SIG-M5 (cell line): ENCODE results near the gene MYRFL.

ENCODE experiments used
- DNase-seq: peaks from one replicate; lab custom pipeline; 2025; lab: John Stamatoyannopoulos, UW

The MYRFL gene

GRCh38 chr12:69932676-69933552, 107.9 kb downstream of the MYRFL start:
- DNase-seq = no peak

- DNase-seq = no peak
Observed at GRCh38 chr12:69934011-69934410, 109.0 kb downstream of the MYRFL start.

- no peak for DNase-seq
Observed at GRCh38 chr12:69935651-69936100, 110.6 kb downstream of the MYRFL start.

- no peak for DNase-seq
Observed at GRCh38 chr12:69936214-69936731, 111.2 kb downstream of the MYRFL start.

GRCh38 chr12:69936766-69937165, 111.7 kb downstream of the MYRFL start:
- no peak for DNase-seq

GRCh38 chr12:69947123-69947522, 122.1 kb downstream of the MYRFL start:
- no peak for DNase-seq

- DNase-seq = no peak
Observed at GRCh38 chr12:69947897-69948296, 122.9 kb downstream of the MYRFL start.

- no peak for DNase-seq
Observed at GRCh38 chr12:69948851-69949250, 123.8 kb downstream of the MYRFL start.

- no peak for DNase-seq
Observed at GRCh38 chr12:69949311-69950002, 124.4 kb downstream of the MYRFL start.

GRCh38 chr12:69951108-69951507, 126.1 kb downstream of the MYRFL start:
- no peak for DNase-seq

- DNase-seq = no peak
Observed at GRCh38 chr12:69952890-69953289, 127.9 kb downstream of the MYRFL start.

GRCh38 chr12:69961246-69961645, 136.2 kb downstream of the MYRFL start:
- no peak for DNase-seq

GRCh38 chr12:69966409-69966808, 141.4 kb downstream of the MYRFL start:
- DNase-seq = no peak

GRCh38 chr12:69966839-69967238, 141.8 kb downstream of the MYRFL start:
- no peak for DNase-seq

- no peak for DNase-seq
Observed at GRCh38 chr12:69969011-69969410, 144.0 kb downstream of the MYRFL start.

- no peak for DNase-seq
Observed at GRCh38 chr12:69972136-69972535, 147.1 kb downstream of the MYRFL start.

GRCh38 chr12:69978020-69978419, 153.0 kb downstream of the MYRFL start:
- no peak for DNase-seq

- no peak for DNase-seq
Observed at GRCh38 chr12:69981881-69982475, 157.0 kb downstream of the MYRFL start.

GRCh38 chr12:69984241-69984640, 159.2 kb downstream of the MYRFL start:
- no peak for DNase-seq

- no peak for DNase-seq
Observed at GRCh38 chr12:69985656-69986055, 160.6 kb downstream of the MYRFL start.

GRCh38 chr12:69986114-69986513, 161.1 kb downstream of the MYRFL start:
- DNase-seq = no peak

GRCh38 chr12:69987579-69988091, 162.6 kb downstream of the MYRFL start:
- no peak for DNase-seq
